ENCODE measurements around the gene S1PR2.
"Not testable (repeated sequence)": the region's sequence is repeated elsewhere in the genome, so short reads cannot be mapped to it uniquely, and the experiment has no call there.

The S1PR2 gene

GRCh38 chr19:10223488-10224213, 7.5 kb downstream of the S1PR2 start:
- DNase-seq (ENCODE audit: low spot score): no peak

- DNase-seq (ENCODE audit: low spot score): no peak
Measured at GRCh38 chr19:10222201-10222890, 8.8 kb downstream of the S1PR2 start.

- no peak for DNase-seq (ENCODE audit: low spot score)
Measured at GRCh38 chr19:10220695-10221094, 10.4 kb downstream of the S1PR2 start.

- DNase-seq (ENCODE audit: low spot score): no peak
Measured at GRCh38 chr19:10219678-10220077, 11.5 kb downstream of the S1PR2 start.

- DNase-seq (ENCODE audit: low spot score): no peak
Measured at GRCh38 chr19:10217085-10217484, 14.0 kb downstream of the S1PR2 start.

GRCh38 chr19:10214784-10215183, 16.3 kb downstream of the S1PR2 start:
- no peak for DNase-seq (ENCODE audit: low spot score)

- no peak for DNase-seq (ENCODE audit: low spot score)
Measured at GRCh38 chr19:10211691-10212090, 19.4 kb downstream of the S1PR2 start.

- no peak for DNase-seq (ENCODE audit: low spot score)
Measured at GRCh38 chr19:10211061-10211460, 20.1 kb downstream of the S1PR2 start.

- DNase-seq (ENCODE audit: low spot score): no peak
Measured at GRCh38 chr19:10209315-10209714, 21.8 kb downstream of the S1PR2 start.

GRCh38 chr19:10207026-10207425, 24.1 kb downstream of the S1PR2 start:
- no peak for DNase-seq (ENCODE audit: low spot score)

GRCh38 chr19:10206226-10206885, 24.8 kb downstream of the S1PR2 start:
- DNase-seq (ENCODE audit: low spot score): no peak

GRCh38 chr19:10205636-10206035, 25.5 kb downstream of the S1PR2 start:
- DNase-seq (ENCODE audit: low spot score): no peak

- no peak for DNase-seq (ENCODE audit: low spot score)
Measured at GRCh38 chr19:10203686-10204085, 27.4 kb downstream of the S1PR2 start.

GRCh38 chr19:10201176-10201575, 30.0 kb downstream of the S1PR2 start:
- no peak for DNase-seq (ENCODE audit: low spot score)

GRCh38 chr19:10200101-10200500, 31.0 kb downstream of the S1PR2 start:
- DNase-seq (ENCODE audit: low spot score): not testable (repeated sequence)

- DNase-seq (ENCODE audit: low spot score): not testable (repeated sequence)
Measured at GRCh38 chr19:10198889-10199644, 32.1 kb downstream of the S1PR2 start.

- no peak for DNase-seq (ENCODE audit: low spot score)
Measured at GRCh38 chr19:10195199-10195519, 36.0 kb downstream of the S1PR2 start.

- DNase-seq (ENCODE audit: low spot score): peak; percentile 97
Measured at GRCh38 chr19:10194500-10195198, 36.5 kb downstream of the S1PR2 start, which contains the start of gene DNMT1. Gene DNMT1 (minus strand): TSS chr19:10194953. CDS start chr19:10194899, 54 bp downstream.

GRCh38 chr19:10193790-10194499, 37.2 kb downstream of the S1PR2 start:
- no peak for DNase-seq (ENCODE audit: low spot score)

GRCh38 chr19:10192922-10193321, 38.2 kb downstream of the S1PR2 start:
- no peak for DNase-seq (ENCODE audit: low spot score)

- DNase-seq (ENCODE audit: low spot score): no peak
Measured at GRCh38 chr19:10191347-10191746, 39.8 kb downstream of the S1PR2 start.
